Esophagus muscularis mucosa (tissue), 4 donors: ENCODE measurements around the gene FLYWCH2. TPM values are rescaled to one million over a fixed set of nuclear protein-coding genes. Genes with fewer than 3 reads are reported as not detected.

Source experiments
- DNase-seq: peaks from one replicate; pipeline ENCODE4 v3.0.0-alpha.2; 2017; ENCODE audit errors: extremely low spot score
- H3K27ac ChIP-seq, 4 donors: fragments of 200-600 bp; sonication (generic); replicated peaks in 1 of 4; 1 replicate in 3 of 4; 2 replicates in 1 of 4; pipeline ENCODE4 v1.5.1; 2016 to 2019; ENCODE audit warnings: mild to moderate bottlenecking in 1 of 4
- H3K27me3 ChIP-seq, 4 donors: fragments of 200-600 bp; sonication (generic); one replicate each; pipeline versions ENCODE4 v1.5.1 to v1.6.0; 2016 to 2019
- H3K36me3 ChIP-seq, 4 donors: fragments of 200-600 bp; sonication (generic); one replicate each; pipeline ENCODE4 v1.5.1; 2016 to 2019
- H3K4me1 ChIP-seq, 4 donors: fragments of 200-600 bp; sonication (generic); one replicate each; pipeline ENCODE4 v1.5.1; 2016 to 2019
- H3K4me3 ChIP-seq, 4 donors: fragments of 200-600 bp; sonication (generic); 1 replicate in 2 of 4; 2 replicates in 2 of 4; pipeline ENCODE4 v1.5.1; 2016 to 2019; ENCODE audit warnings: mild to moderate bottlenecking in 4 of 4, moderate library complexity in 1 of 4
- H3K9me3 ChIP-seq, 4 donors: fragments of 200-600 bp; sonication (generic); 1 replicate in 3 of 4; 2 replicates in 1 of 4; pipeline ENCODE4 v1.5.1; 2016 to 2019
- EP300 ChIP-seq: sonication (generic); formaldehyde crosslinking; IDR thresholded peaks from one replicate; pipeline ENCODE4 v1.6.1; 2017; ENCODE audit warnings: antibody characterized with exemption
- POLR2A ChIP-seq: fragments of 450-650 bp; IDR thresholded peaks from one replicate; pipeline ENCODE4 v1.6.1; 2017; ENCODE audit warnings: antibody characterized with exemption, moderate library complexity, mild to moderate bottlenecking, low read depth
- POLR2AphosphoS5 ChIP-seq, 2 donors: sonication (generic); formaldehyde crosslinking; IDR thresholded peaks; one replicate each; pipeline ENCODE4 v1.6.1; 2017; ENCODE audit warnings: antibody characterized with exemption in 2 of 2
- WGBS: methylation state at CpG from one replicate; pipeline ENCODE4 v1.1.5; 2018; 5-methylcytosine and 5-hydroxymethylcytosine counted together
- intact Hi-C: fragments of 100-400 bp; cut with DNase I; formaldehyde crosslinking; loops from one replicate; pipeline ENCODE4 v1.15.1; 2023
- total RNA-seq, 4 donors: library from RNA; depleted of rRNA; stranded (reverse); fragments of >200 nt; gene quantifications; one replicate each; pipeline versions ENCODE4 v1.1.0 to v1.2.1, GENCODE V29; 2016
- TF ChIP-seq, protein P1 (sequence below), 3 experiments: fragments of 200-600 bp in 2 of 3; fragments of 450-650 bp in 1 of 3; sonication (generic) in 2 of 3; IDR thresholded peaks; one replicate each; pipeline ENCODE4 v1.5.1; 2017 to 2019; ENCODE audit warnings: antibody characterized with exemption in 3 of 3, mild to moderate bottlenecking in 2 of 3, moderate library complexity in 1 of 3

Gene FLYWCH2
- total RNA-seq, 4 donors from 2014 or later: 41.9 to 47.2 (median 43.9) TPM

DNA sequence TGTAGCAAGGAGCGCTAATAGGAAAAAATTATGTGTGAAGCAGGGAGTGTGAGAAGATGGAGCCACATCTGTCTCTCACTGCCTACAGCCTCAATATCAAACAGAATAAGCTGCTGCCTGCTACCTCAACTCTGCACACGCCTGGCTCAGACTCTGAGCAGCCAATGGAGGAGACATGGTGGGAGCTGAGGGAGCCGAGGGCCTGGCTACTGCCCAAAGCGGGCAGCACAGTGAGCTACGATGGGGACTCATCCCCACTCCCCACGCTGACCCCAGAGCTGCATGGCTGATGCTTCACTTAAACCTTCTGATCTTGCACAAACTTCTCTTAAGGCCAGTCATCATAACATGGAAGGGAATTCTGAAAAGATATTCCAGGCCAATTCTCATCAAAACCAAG, 11.1 kb upstream of the FLYWCH2 start:
- intact Hi-C loops: no loop called here
- 85% methylated on average over 6 of the region's 6 CpGs for WGBS
- TF ChIP-seq EP300 (no peak), POLR2AphosphoS5 (IDR thresholded peaks at IDR 0.05) (no peak), POLR2A (no peak)
- TF ChIP-seq, protein P1, sequence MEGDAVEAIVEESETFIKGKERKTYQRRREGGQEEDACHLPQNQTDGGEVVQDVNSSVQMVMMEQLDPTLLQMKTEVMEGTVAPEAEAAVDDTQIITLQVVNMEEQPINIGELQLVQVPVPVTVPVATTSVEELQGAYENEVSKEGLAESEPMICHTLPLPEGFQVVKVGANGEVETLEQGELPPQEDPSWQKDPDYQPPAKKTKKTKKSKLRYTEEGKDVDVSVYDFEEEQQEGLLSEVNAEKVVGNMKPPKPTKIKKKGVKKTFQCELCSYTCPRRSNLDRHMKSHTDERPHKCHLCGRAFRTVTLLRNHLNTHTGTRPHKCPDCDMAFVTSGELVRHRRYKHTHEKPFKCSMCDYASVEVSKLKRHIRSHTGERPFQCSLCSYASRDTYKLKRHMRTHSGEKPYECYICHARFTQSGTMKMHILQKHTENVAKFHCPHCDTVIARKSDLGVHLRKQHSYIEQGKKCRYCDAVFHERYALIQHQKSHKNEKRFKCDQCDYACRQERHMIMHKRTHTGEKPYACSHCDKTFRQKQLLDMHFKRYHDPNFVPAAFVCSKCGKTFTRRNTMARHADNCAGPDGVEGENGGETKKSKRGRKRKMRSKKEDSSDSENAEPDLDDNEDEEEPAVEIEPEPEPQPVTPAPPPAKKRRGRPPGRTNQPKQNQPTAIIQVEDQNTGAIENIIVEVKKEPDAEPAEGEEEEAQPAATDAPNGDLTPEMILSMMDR (IDR thresholded peaks at IDR 0.05): no peak
- H3K36me3 ChIP-seq: no peaks in the 10 kb centered on the region
- H3K9me3 ChIP-seq: no peaks in the 10 kb centered on the region
- peaks cover 11 to 19% (median 17%) of the 10 kb centered on the region in 4 donors for H3K4me1 ChIP-seq
- no peak overlapping the region for H3K27ac ChIP-seq
- no peak overlapping the region for H3K4me3 ChIP-seq
- peaks cover 0 to 10% (median 0%) of the 10 kb centered on the region in 4 donors for H3K27me3 ChIP-seq
- DNase-seq: no peak

DNA sequence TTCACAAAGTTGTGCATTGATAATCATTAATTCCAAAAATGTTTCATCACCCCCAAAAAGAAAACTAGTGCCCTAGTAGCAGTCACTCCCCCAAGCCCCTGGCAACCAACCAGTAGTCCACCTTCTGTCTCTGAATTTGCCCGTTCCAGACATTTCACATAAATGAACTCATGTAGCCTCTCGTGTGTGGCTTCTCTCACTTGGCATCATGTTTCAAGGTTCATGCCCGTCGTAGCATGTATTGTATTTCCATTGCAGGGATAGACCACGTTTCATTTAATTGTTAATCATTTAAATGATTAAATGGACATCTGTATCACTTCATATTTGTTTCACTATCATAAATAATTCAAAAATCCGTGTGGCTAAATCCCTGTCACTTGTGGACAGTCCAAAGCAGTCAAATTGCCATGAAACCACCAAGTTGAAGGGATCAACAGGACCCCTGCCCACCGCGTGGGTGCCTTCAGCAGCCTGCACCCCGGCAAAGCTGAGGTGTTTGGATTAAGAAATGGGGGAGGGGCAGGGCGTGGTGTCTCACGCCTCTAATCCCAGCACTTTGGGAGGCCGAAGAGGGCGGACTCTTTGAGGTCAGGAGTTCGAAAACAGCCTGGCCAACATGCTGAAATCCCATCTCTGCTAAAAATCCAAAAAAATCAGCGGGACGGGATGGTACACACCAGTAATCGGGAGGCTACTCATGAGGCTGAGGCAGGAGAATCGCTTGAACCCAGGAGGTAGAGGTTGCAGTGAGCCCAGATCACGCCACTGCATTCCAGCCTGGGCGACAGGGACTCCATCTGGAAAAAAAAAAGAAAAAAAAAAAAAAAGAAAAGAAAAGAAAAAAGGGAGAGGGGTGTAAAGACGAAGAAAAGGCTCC, 8.7 kb upstream of the FLYWCH2 start:
- no peaks in the 10 kb centered on the region for H3K9me3 ChIP-seq
- H3K4me3 ChIP-seq: no peak overlapping the region
- DNase-seq: no peak
- intact Hi-C loops: loop anchor here (2.0 kb wide), 1 partner anchor 45 kb away; no protein-coding TSS in a partner anchor
- H3K36me3 ChIP-seq: no peaks in the 10 kb centered on the region
- no peak overlapping the region for H3K27ac ChIP-seq
- peaks cover 5 to 8% (median 7%) of the 10 kb centered on the region in 4 donors for H3K4me1 ChIP-seq
- peaks cover 0 to 10% (median 0%) of the 10 kb centered on the region in 4 donors for H3K27me3 ChIP-seq
- 58% methylated on average over 21 of the region's 21 CpGs for WGBS
- TF ChIP-seq EP300 (no peak), POLR2AphosphoS5 (IDR thresholded peaks at IDR 0.05) (no peak), POLR2A (no peak)
- TF ChIP-seq, protein P1 (IDR thresholded peaks at IDR 0.05): no peak

DNA sequence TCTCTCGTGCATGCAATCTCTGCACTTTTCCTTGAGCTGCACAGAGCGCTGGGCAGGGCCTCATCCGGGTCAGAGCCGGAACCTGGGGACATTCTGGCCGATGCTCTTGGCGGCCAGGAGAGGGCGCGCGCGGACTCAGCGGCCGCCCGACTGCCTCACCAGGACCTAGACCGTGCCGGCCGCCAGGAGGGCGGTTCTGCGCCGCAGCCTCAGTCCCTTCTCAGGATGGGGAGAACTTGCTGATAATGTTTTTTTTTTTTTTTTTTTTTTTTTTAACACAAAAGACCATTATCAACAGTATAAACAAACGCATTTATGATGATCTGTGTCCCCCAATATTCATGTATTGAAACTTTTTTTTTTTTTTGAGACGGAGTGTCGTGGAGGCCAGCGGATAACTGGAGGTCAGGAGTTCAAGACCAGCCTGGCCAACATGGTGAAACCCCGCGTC, 8.1 kb upstream of the FLYWCH2 start:
- Histone ChIP-seq H3K9me3 (no peaks in the 10 kb centered on the region), H3K27me3 (peaks cover 0 to 10% (median 0%) of the 10 kb centered on the region in 4 donors), H3K36me3 (no peaks in the 10 kb centered on the region), H3K4me1 (peaks cover 5 to 8% (median 7%) of the 10 kb centered on the region in 4 donors), H3K4me3 (no peak overlapping the region), H3K27ac (no peak overlapping the region)
- intact Hi-C loops: loop anchor here (2.0 kb wide), 1 partner anchor 44 kb away; no protein-coding TSS in a partner anchor
- DNase-seq: no peak
- WGBS: 14% methylated on average over 25 of the region's 25 CpGs
- TF ChIP-seq POLR2AphosphoS5 (IDR thresholded peaks at IDR 0.05) (peak; percentile 47 to 78), POLR2A (no peak), EP300 (no peak)
- TF ChIP-seq, protein P1 (IDR thresholded peaks at IDR 0.05): peak; percentile 87 to 97 (median 92)

DNA sequence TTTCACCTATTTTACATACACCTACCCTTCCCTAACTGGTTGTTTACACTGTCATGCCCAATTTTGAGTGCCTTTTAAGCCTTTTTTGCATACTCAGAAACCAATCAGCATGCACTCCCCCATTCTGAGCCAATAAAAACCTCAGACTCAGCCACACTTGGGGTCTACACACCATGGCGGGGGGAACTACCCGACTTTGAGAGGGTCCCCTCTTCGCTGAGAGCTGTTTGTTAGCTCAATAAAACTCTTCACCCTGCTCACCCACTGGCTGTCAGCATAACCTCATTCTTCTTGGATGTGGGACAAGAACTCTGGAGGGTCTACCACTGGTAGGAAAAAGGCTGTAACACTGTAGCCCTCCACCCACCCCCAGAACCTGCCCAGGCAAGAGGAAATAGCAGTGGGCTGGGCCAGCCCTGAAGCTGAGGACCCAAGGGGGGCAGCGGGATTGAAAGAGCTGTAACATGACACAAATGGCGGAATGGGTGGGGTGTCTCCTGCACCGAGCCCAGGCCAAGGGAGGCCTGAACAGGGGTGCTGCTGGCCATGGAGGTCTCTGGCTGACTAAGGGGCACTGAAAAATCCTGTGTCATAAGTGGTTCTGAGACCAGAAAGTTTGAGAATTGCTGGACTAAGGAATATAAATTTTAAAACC, 3.0 kb upstream of the FLYWCH2 start:
- Histone ChIP-seq H3K36me3 (no peaks in the 10 kb centered on the region), H3K9me3 (no peaks in the 10 kb centered on the region), H3K27me3 (peaks cover 0 to 10% (median 0%) of the 10 kb centered on the region in 4 donors), H3K4me1 (peaks cover 8 to 20% (median 17%) of the 10 kb centered on the region in 4 donors), H3K27ac (no peak overlapping the region), H3K4me3 (no peak overlapping the region)
- 85% methylated on average over 6 of the region's 6 CpGs for WGBS
- no peak for DNase-seq
- TF ChIP-seq EP300 (no peak), POLR2A (no peak), POLR2AphosphoS5 (IDR thresholded peaks at IDR 0.05) (no peak)
- intact Hi-C loops: no loop called here
